GM20000 (cell line): ENCODE measurements around the gene BSX.

Source experiments
- DNase-seq: peaks from one replicate; pipeline ENCODE4 v3.0.0; 2012; ENCODE audit warnings: low spot score
- CTCF ChIP-seq: IDR thresholded peaks from 2 replicates; pipeline ENCODE4 v1.5.1; 2012; ENCODE audit warnings: mild to moderate bottlenecking, control low read depth; ENCODE audit errors: extremely low read depth, missing control alignments

Gene BSX

GRCh38 chr11:122998727-122999366, 17.2 kb upstream of the BSX start:
- no peak for TF ChIP-seq CTCF
- no peak for DNase-seq

- DNase-seq: no peak
- TF ChIP-seq CTCF: no peak
Observed at GRCh38 chr11:122995526-122995925, 13.9 kb upstream of the BSX start.

- DNase-seq: peak; percentile 42
Observed at GRCh38 chr11:122984186-122985011, 2.8 kb upstream of the BSX start.

GRCh38 chr11:122983438-122984185, 2.0 kb upstream of the BSX start:
- no peak for TF ChIP-seq CTCF
- DNase-seq: no peak

More at GRCh38 chr11:122984186-122985011, 2.8 kb upstream of the BSX start:
- TF ChIP-seq CTCF: no peak

- no peak for TF ChIP-seq CTCF
- DNase-seq: peak; percentile 22
Observed at GRCh38 chr11:122979815-122980595, 1.6 kb downstream of the BSX start.

- TF ChIP-seq CTCF: no peak
- no peak for DNase-seq
Observed at GRCh38 chr11:122979103-122979814, 2.4 kb downstream of the BSX start.
